ENCODE measurements around the gene UBXN7. TPM values are rescaled to one million over a fixed set of nuclear protein-coding genes. Genes with fewer than 3 reads are reported as not detected.

UBXN7 gene
- total and polyA plus RNA-seq, 2 of the 13 experiments (the other 11 are each of a cell fraction or from before 2014, with no cell fraction given), result 12.5 to 15.9 TPM

DNA sequence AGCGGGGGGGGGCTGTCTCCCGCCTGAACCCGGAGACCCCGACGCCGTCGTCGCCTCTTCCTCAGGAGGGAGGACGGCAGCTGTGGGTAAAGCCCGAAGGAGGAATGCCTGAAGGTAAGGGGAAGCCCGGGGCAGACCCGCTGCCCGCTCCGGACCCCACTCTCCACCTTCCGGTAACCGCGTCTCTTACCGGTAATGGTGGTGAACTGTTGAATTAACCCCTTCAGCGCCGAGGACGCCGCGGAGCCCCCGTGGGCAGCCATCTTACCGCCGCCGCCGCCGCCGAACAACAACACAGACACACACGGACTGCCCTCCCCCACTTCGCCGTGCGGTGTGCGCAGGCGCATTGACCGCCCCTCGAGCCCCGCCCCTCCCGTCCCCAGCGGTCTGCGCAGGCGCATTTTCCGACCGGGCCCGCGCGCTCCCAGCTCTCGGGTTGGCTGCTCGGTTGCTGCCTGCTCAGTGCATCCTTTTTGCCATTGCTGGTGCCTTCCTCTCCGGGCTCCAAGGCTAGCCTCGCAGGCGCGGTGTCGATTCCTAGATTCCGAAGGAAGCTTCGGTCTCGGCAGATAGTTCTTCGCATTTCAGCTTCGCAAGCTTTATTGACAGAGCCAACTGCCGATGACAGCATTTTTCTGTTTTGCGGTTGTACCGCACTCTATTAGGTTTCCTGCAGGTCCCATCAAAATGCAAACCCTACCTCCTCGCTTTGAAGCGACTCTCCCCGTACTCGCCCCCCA is at the start of gene UBXN7 (continued):
- TF ChIP-seq ZNF549 (CRISPR knock-in tag; IDR thresholded peaks at IDR 0.05) (peak; percentile 92), POLR2A (IDR thresholded peaks at IDR 0.05; ENCODE audit: insufficient read depth in 1 of 2, low read depth in 2 of 2, low read length in 2 of 2) (peak; percentile 63 to 81), BRCA1 (CRISPR knock-in tag; IDR thresholded peaks at IDR 0.05) (peak; percentile 80; the same call in 1 of the 2 replicates), ZFP37 (CRISPR knock-in tag; IDR thresholded peaks at IDR 0.05; ENCODE audit: borderline replicate concordance) (no peak), ZNF451 (CRISPR knock-in tag; IDR thresholded peaks at IDR 0.05) (peak; percentile 36; the same call in 1 of the 2 replicates), SALL2 (CRISPR knock-in tag; IDR thresholded peaks at IDR 0.05) (peak; percentile 55; the same call in 1 of the 2 replicates), ZNF180 (CRISPR knock-in tag; IDR thresholded peaks at IDR 0.05; ENCODE audit: borderline replicate concordance, low read depth) (peak; percentile 46; the same call in 1 of the 2 replicates), NR3C1 (CRISPR knock-in tag; IDR thresholded peaks at IDR 0.05) (no peak), TSC22D2 (CRISPR knock-in tag; IDR thresholded peaks at IDR 0.05; ENCODE audit: borderline replicate concordance) (peak; percentile 81; the same call in 1 of the 2 replicates)
- TF ChIP-seq, protein P1, sequence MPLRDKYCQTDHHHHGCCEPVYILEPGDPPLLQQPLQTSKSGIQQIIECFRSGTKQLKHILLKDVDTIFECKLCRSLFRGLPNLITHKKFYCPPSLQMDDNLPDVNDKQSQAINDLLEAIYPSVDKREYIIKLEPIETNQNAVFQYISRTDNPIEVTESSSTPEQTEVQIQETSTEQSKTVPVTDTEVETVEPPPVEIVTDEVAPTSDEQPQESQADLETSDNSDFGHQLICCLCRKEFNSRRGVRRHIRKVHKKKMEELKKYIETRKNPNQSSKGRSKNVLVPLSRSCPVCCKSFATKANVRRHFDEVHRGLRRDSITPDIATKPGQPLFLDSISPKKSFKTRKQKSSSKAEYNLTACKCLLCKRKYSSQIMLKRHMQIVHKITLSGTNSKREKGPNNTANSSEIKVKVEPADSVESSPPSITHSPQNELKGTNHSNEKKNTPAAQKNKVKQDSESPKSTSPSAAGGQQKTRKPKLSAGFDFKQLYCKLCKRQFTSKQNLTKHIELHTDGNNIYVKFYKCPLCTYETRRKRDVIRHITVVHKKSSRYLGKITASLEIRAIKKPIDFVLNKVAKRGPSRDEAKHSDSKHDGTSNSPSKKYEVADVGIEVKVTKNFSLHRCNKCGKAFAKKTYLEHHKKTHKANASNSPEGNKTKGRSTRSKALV (CRISPR knock-in tag; IDR thresholded peaks at IDR 0.05), result peak; percentile 67; the same call in 1 of the 2 replicates
- TF ChIP-seq, protein P2, sequence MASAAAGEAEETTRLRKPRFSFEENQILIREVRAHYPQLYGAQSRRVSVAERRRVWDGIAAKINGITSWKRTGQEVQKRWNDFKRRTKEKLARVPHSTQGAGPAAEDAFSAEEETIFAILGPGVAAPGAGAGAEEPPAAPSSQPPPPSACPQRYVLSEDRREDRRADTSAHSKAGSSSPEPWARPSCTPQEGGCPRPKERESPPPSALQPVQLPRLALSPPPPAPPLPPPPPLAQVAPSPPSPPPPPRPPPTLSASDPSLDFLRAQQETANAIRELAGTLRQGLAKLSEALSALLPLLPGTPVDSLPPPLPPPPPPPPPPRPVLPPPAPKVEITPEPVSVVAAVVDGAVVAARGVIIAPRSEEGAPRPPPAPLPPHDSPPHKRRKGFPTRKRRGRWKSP (CRISPR knock-in tag; IDR thresholded peaks at IDR 0.05), result peak; percentile 64; the same call in 1 of the 2 replicates
- TF ChIP-seq, protein P3, sequence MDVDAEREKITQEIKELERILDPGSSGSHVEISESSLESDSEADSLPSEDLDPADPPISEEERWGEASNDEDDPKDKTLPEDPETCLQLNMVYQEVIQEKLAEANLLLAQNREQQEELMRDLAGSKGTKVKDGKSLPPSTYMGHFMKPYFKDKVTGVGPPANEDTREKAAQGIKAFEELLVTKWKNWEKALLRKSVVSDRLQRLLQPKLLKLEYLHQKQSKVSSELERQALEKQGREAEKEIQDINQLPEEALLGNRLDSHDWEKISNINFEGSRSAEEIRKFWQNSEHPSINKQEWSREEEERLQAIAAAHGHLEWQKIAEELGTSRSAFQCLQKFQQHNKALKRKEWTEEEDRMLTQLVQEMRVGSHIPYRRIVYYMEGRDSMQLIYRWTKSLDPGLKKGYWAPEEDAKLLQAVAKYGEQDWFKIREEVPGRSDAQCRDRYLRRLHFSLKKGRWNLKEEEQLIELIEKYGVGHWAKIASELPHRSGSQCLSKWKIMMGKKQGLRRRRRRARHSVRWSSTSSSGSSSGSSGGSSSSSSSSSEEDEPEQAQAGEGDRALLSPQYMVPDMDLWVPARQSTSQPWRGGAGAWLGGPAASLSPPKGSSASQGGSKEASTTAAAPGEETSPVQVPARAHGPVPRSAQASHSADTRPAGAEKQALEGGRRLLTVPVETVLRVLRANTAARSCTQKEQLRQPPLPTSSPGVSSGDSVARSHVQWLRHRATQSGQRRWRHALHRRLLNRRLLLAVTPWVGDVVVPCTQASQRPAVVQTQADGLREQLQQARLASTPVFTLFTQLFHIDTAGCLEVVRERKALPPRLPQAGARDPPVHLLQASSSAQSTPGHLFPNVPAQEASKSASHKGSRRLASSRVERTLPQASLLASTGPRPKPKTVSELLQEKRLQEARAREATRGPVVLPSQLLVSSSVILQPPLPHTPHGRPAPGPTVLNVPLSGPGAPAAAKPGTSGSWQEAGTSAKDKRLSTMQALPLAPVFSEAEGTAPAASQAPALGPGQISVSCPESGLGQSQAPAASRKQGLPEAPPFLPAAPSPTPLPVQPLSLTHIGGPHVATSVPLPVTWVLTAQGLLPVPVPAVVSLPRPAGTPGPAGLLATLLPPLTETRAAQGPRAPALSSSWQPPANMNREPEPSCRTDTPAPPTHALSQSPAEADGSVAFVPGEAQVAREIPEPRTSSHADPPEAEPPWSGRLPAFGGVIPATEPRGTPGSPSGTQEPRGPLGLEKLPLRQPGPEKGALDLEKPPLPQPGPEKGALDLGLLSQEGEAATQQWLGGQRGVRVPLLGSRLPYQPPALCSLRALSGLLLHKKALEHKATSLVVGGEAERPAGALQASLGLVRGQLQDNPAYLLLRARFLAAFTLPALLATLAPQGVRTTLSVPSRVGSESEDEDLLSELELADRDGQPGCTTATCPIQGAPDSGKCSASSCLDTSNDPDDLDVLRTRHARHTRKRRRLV (CRISPR knock-in tag; IDR thresholded peaks at IDR 0.05), result peak; percentile 75; the same call in 1 of the 2 replicates
- TF ChIP-seq, protein P4, sequence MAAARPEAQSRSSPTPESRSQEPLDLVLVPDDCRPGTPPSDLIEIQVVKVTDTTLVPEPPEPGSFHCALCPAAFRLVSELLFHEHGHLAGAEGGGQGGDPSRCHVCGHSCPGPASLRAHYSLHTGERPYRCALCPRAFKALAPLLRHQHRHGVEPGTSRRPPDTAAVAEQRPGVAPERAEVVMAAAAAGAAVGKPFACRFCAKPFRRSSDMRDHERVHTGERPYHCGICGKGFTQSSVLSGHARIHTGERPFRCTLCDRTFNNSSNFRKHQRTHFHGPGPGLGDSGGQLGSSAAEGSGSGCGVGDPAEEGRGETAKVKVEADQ (CRISPR knock-in tag; IDR thresholded peaks at IDR 0.05; ENCODE audit: borderline replicate concordance), result peak; percentile 17; the same call in 1 of the 2 replicates
- TF ChIP-seq, protein P5, sequence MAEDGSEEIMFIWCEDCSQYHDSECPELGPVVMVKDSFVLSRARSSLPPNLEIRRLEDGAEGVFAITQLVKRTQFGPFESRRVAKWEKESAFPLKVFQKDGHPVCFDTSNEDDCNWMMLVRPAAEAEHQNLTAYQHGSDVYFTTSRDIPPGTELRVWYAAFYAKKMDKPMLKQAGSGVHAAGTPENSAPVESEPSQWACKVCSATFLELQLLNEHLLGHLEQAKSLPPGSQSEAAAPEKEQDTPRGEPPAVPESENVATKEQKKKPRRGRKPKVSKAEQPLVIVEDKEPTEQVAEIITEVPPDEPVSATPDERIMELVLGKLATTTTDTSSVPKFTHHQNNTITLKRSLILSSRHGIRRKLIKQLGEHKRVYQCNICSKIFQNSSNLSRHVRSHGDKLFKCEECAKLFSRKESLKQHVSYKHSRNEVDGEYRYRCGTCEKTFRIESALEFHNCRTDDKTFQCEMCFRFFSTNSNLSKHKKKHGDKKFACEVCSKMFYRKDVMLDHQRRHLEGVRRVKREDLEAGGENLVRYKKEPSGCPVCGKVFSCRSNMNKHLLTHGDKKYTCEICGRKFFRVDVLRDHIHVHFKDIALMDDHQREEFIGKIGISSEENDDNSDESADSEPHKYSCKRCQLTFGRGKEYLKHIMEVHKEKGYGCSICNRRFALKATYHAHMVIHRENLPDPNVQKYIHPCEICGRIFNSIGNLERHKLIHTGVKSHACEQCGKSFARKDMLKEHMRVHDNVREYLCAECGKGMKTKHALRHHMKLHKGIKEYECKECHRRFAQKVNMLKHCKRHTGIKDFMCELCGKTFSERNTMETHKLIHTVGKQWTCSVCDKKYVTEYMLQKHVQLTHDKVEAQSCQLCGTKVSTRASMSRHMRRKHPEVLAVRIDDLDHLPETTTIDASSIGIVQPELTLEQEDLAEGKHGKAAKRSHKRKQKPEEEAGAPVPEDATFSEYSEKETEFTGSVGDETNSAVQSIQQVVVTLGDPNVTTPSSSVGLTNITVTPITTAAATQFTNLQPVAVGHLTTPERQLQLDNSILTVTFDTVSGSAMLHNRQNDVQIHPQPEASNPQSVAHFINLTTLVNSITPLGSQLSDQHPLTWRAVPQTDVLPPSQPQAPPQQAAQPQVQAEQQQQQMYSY (CRISPR knock-in tag; IDR thresholded peaks at IDR 0.05), result no peak
- TF ChIP-seq, protein P6, sequence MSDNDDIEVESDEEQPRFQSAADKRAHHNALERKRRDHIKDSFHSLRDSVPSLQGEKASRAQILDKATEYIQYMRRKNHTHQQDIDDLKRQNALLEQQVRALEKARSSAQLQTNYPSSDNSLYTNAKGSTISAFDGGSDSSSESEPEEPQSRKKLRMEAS (IDR thresholded peaks at IDR 0.05), result peak; percentile 69; the same call in 1 of the 2 replicates
